AG04450 (cell line): Measurements from ENCODE around the gene RALGPS1. TPM values are rescaled to one million over a fixed set of nuclear protein-coding genes. Genes with fewer than 3 reads are reported as not detected.
A peak's percentile ranks its signal among the peaks of the same experiment; 100 is the strongest.

Experiments used
- CTCF ChIA-PET: fragments of 300-600, 350-600 bp; formaldehyde crosslinking; extraction: SDS; loops from one replicate; lab custom pipeline; 2022; ENCODE audit warnings: antibody characterized with exemption, inconsistent platforms; lab: Charles Lee
- POLR2A ChIA-PET: fragments of 350-600 bp; formaldehyde crosslinking; extraction: SDS; loops from one replicate; lab custom pipeline; 2021; ENCODE audit warnings: antibody characterized with exemption, inconsistent platforms; lab: Yijun Ruan, JAX
- DNase-seq: peaks from one replicate; pipeline ENCODE4 v3.0.0-alpha.2; 2011; ENCODE audit warnings: low read depth, low spot score
- H3K27ac ChIP-seq: one replicate; pipeline ENCODE4 v1.5.1; 2012; ENCODE audit warnings: low read depth, low read length, control low read depth
- H3K27me3 ChIP-seq: one replicate; pipeline ENCODE4 v1.6.0; 2012; ENCODE audit warnings: low read length; ENCODE audit not compliant: control insufficient read depth, insufficient read depth
- H3K4me3 ChIP-seq: 2 replicates; pipeline ENCODE4 v1.5.1; 2011; ENCODE audit warnings: mild to moderate bottlenecking, low read depth, low read length, control low read depth
- H3K9me3 ChIP-seq: 2 replicates; pipeline ENCODE4 v1.5.1; 2012; ENCODE audit warnings: low read length; ENCODE audit not compliant: control insufficient read depth, insufficient read depth
- polyA plus RNA-seq: library from polyadenylated mRNA; depleted of rRNA; stranded (reverse); fragments of >200 nt; gene quantifications from 2 replicates; pipeline ENCODE4 v1.2.3, GENCODE V29; 2011
- TF ChIP-seq, protein P1 (sequence below): IDR thresholded peaks from 2 replicates; pipeline ENCODE4 v1.5.1; 2011; ENCODE audit warnings: low read depth, low read length, control low read depth, inconsistent platforms

RALGPS1 gene
- polyA plus RNA-seq, 1 experiment: 4.6 TPM

DNA sequence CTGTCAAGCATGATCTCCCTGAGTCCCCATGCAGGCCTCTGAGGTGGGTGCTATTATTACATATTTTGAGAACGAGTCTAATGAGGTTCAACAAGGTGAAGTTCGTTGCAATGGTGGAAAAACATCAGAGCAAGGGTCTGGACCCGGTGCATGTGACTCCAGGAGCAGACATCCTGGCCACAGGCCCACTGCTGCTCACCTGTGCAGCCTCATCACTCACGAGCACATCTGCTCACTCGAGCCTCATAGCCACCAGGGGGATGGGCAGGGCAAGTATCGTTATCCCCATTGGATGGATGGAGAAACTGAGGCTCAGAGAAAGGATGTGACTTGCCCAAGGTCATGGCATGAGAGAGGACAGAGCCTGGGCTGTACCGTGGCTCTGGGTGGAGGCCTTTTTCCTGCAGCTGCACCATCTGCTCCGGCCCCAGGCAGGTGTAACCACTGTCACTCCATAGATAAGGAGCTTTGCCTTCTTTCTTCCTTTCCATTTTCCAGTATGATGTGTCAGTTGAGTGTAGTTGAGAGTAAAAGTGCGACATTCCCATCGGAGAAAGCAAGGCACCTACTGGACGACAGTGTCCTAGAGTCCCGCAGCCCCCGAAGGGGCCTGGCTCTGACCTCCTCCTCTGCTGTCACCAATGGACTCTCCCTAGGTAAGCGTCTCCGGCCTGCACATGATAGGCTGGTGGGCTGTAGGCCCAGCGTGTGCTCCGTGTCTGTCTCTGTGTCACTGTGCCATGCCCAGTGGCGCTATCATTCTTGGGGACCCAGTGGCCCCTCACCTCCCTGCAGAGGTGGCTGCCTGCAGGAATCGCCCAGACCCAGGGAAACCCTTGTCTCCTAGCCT lies 281.6 kb downstream of the RALGPS1 start:
- TF ChIP-seq, protein P1, sequence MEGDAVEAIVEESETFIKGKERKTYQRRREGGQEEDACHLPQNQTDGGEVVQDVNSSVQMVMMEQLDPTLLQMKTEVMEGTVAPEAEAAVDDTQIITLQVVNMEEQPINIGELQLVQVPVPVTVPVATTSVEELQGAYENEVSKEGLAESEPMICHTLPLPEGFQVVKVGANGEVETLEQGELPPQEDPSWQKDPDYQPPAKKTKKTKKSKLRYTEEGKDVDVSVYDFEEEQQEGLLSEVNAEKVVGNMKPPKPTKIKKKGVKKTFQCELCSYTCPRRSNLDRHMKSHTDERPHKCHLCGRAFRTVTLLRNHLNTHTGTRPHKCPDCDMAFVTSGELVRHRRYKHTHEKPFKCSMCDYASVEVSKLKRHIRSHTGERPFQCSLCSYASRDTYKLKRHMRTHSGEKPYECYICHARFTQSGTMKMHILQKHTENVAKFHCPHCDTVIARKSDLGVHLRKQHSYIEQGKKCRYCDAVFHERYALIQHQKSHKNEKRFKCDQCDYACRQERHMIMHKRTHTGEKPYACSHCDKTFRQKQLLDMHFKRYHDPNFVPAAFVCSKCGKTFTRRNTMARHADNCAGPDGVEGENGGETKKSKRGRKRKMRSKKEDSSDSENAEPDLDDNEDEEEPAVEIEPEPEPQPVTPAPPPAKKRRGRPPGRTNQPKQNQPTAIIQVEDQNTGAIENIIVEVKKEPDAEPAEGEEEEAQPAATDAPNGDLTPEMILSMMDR: no peak
- H3K4me3 ChIP-seq: no peak overlapping the region
- ChIA-PET POLR2A (no interaction called here), CTCF (interaction anchor here (0.8 to 7.0 kb wide), 2 partner anchors 8 to 256 kb away, joined by 3 to 134 read pairs; no protein-coding TSS in a partner anchor)
- no peaks in the 10 kb centered on the region; the same call in 1 of the 2 replicates for H3K9me3 ChIP-seq
- DNase-seq: no peak
- no peak overlapping the region for H3K27ac ChIP-seq
- no peaks in the 10 kb centered on the region for H3K27me3 ChIP-seq

DNA sequence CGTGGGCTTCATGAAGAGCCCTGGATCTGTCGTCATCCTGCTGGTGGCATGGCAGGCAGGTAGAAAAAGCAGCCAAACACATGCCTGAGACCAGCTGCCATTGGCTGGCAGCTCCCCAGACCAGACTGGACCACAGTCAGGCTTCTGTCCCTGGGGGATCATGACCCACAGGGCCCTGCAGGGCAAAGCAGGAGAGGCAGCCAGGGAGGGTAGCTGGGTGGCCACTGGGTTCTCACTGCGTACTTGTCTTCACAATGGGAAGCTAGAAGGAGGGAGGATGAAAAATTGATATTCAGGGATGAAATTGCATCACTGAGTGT lies 282.2 kb downstream of the RALGPS1 start:
- Histone ChIP-seq H3K27ac (no peak overlapping the region), H3K9me3 (no peaks in the 10 kb centered on the region; the same call in 1 of the 2 replicates), H3K27me3 (no peaks in the 10 kb centered on the region), H3K4me3 (no peak overlapping the region)
- ChIA-PET CTCF (interaction anchor here (0.6 to 7.0 kb wide), 4 partner anchors 9 to 256 kb away, joined by 3 to 134 read pairs (median 16); no protein-coding TSS in a partner anchor), POLR2A (interaction anchor here (0.6 to 1.5 kb wide), 2 partner anchors 66 to 1970 kb away, joined by 4 to 8 read pairs; no protein-coding TSS in a partner anchor)
- no peak for DNase-seq
- TF ChIP-seq, protein P1: no peak

DNA sequence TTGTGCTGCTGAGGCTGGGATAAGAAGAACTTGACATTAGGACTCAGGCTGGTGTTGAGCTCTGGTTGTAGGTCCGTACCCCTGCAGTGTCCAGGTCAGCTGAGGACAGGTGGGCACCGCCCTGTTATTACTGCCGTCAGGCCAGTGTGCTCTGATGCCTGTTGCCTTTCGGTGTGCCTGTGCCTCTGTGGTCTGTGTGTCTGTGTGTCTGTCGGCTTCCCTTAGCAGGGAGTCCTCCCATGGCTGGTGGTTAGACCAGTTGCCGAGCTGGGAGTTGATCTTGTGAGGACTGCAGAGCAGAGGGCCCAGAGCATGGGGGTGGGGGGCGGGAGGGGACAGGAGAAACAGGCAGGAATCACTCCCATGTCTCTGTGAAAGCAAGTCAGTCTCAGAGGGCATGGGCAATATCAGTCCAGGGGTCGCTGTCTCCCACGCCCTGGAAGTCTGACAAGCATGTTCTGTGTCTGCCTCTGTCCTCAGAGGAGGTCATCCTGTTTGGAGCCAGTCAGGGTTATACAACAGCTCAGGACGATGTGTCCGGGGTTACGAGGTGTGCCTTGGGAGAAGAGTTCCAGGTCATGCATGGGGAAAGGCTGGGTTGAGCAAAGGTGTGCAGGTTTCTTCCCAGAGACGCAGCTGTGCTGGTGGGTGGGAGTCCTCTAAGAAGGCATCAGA lies 282.7 kb downstream of the RALGPS1 start:
- CTCF ChIA-PET: interaction anchor here (0.6 to 7.0 kb wide), 4 partner anchors 9 to 257 kb away, joined by 3 to 134 read pairs (median 16); no protein-coding TSS in a partner anchor
- no peak for DNase-seq
- POLR2A ChIA-PET: interaction anchor here (0.6 to 1.5 kb wide), 2 partner anchors 66 to 1970 kb away, joined by 4 to 8 read pairs; no protein-coding TSS in a partner anchor

DNA sequence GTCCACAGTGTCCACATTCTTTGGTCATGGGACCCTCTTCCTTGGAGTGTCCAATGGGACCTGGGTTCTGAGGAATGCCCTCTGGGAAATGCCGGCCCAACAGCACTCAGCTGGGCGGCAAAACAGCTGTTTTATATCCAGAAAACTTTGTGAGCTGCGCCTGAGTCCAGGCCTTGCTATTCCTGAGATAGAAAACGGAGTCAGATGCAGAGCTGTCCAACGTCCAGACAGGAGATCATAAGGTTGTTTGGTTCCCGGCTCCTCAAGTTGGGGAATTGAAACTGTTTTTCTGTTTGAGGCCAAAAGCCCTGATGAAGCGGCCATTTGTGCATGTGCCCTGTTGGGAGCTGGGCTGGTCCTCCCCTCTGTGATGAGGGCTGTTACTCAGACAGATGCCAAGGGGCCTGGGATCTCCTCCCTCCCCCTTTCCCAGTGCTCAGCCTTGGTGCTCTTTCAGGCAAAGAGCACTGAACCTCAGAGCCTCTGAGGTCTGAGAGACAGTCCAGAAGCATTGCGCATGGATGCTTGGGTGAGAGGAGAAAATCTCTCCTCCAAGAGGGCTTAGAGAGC lies 283.4 kb downstream of the RALGPS1 start:
- no peaks in the 10 kb centered on the region for H3K9me3 ChIP-seq
- no peak overlapping the region for H3K4me3 ChIP-seq
- no peaks in the 10 kb centered on the region for H3K27me3 ChIP-seq
- TF ChIP-seq, protein P1: no peak
- no peak overlapping the region for H3K27ac ChIP-seq
- peak; percentile 18 for DNase-seq
- ChIA-PET CTCF (interaction anchor here (0.9 to 7.0 kb wide), 9 partner anchors 8 to 339 kb away, joined by 3 to 134 read pairs (median 6); no protein-coding TSS in a partner anchor), POLR2A (interaction anchor here (1.5 kb wide), 1 partner anchor 67 kb away, joined by 4 read pairs; no protein-coding TSS in a partner anchor)

More for the DNA sequence above, 282.7 kb downstream of the RALGPS1 start:
- no peaks in the 10 kb centered on the region; the same call in 1 of the 2 replicates for H3K9me3 ChIP-seq
- H3K27ac ChIP-seq: no peak overlapping the region
- TF ChIP-seq, protein P1: no peak
- no peak overlapping the region for H3K4me3 ChIP-seq
- no peaks in the 10 kb centered on the region for H3K27me3 ChIP-seq
